Activated CD4-positive, alpha-beta T cell treated with anti-CD3 and anti-CD28 coated beads for 48 hours (primary cell): ENCODE results near the gene MELTF.

Source experiments
- DNase-seq: peaks from one replicate; pipeline ENCODE4 v3.0.0-alpha.2; 2020

Gene MELTF

GRCh38 chr3:197008436-197009209 is 21.0 kb downstream of the MELTF start:
- no peak for DNase-seq

- DNase-seq: no peak
Measured at GRCh38 chr3:197007953-197008352, 21.7 kb downstream of the MELTF start.

GRCh38 chr3:197007296-197007940 is 22.2 kb downstream of the MELTF start:
- DNase-seq: no peak

GRCh38 chr3:197006860-197007259 is 22.8 kb downstream of the MELTF start:
- DNase-seq: no peak

- DNase-seq: no peak
Measured at GRCh38 chr3:197006446-197006845, 23.2 kb downstream of the MELTF start.

GRCh38 chr3:197003461-197004385 is 25.9 kb downstream of the MELTF start:
- peak; percentile 54 for DNase-seq

- DNase-seq: peak; percentile 85
Measured at GRCh38 chr3:197002701-197003454, 26.7 kb downstream of the MELTF start.

- no peak for DNase-seq
Measured at GRCh38 chr3:197001972-197002700, 27.5 kb downstream of the MELTF start.

- DNase-seq: no peak
Measured at GRCh38 chr3:197001106-197001971, 28.3 kb downstream of the MELTF start.

GRCh38 chr3:197000211-197000610 is 29.4 kb downstream of the MELTF start:
- DNase-seq: no peak

- DNase-seq: no peak
Measured at GRCh38 chr3:196998966-196999760, 30.5 kb downstream of the MELTF start.

- no peak for DNase-seq
Measured at GRCh38 chr3:196997311-196997710, 32.3 kb downstream of the MELTF start.

- DNase-seq: no peak
Measured at GRCh38 chr3:196996454-196997265, 33.0 kb downstream of the MELTF start.

- no peak for DNase-seq
Measured at GRCh38 chr3:196995646-196996355, 33.8 kb downstream of the MELTF start.

GRCh38 chr3:196995027-196995426 is 34.6 kb downstream of the MELTF start:
- DNase-seq: no peak

GRCh38 chr3:196994056-196994455 is 35.6 kb downstream of the MELTF start:
- DNase-seq: no peak

GRCh38 chr3:196992461-196993065 is 37.1 kb downstream of the MELTF start:
- DNase-seq: no peak
